Activated gamma-delta T cell (primary cell): Measurements from ENCODE around the gene PGS1.

Experiments used
- DNase-seq: peaks from one replicate; lab custom pipeline; 2025; lab: John Stamatoyannopoulos, UW

Gene PGS1

GRCh38 chr17:78427140-78427539, 48.7 kb downstream of the PGS1 start:
- no peak for DNase-seq

- DNase-seq = no peak
Measured at GRCh38 chr17:78428025-78428575, 49.7 kb downstream of the PGS1 start.

GRCh38 chr17:78428836-78429617, 50.6 kb downstream of the PGS1 start:
- no peak for DNase-seq

GRCh38 chr17:78429618-78429995, 51.2 kb downstream of the PGS1 start:
- no peak for DNase-seq

GRCh38 chr17:78430892-78431691, 52.6 kb downstream of the PGS1 start:
- no peak for DNase-seq

GRCh38 chr17:78431692-78431958, 53.2 kb downstream of the PGS1 start:
- no peak for DNase-seq

- no peak for DNase-seq
Measured at GRCh38 chr17:78432226-78433012, 54.0 kb downstream of the PGS1 start.

- no peak for DNase-seq
Measured at GRCh38 chr17:78433013-78433727, 54.7 kb downstream of the PGS1 start.

GRCh38 chr17:78433780-78434335, 55.4 kb downstream of the PGS1 start:
- no peak for DNase-seq

GRCh38 chr17:78434455-78435329, 56.2 kb downstream of the PGS1 start:
- no peak for DNase-seq

GRCh38 chr17:78435330-78436005, 57.0 kb downstream of the PGS1 start:
- no peak for DNase-seq

GRCh38 chr17:78437508-78438169, 59.2 kb downstream of the PGS1 start:
- DNase-seq = no peak

GRCh38 chr17:78438271-78438691, 59.8 kb downstream of the PGS1 start:
- DNase-seq = no peak

GRCh38 chr17:78438694-78439325, 60.4 kb downstream of the PGS1 start:
- no peak for DNase-seq

- no peak for DNase-seq
Measured at GRCh38 chr17:78441271-78441971, 63.0 kb downstream of the PGS1 start.

GRCh38 chr17:78442648-78443218, 64.3 kb downstream of the PGS1 start:
- no peak for DNase-seq

- no peak for DNase-seq
Measured at GRCh38 chr17:78444392-78444791, 65.9 kb downstream of the PGS1 start.

GRCh38 chr17:78446833-78447232, 68.4 kb downstream of the PGS1 start:
- DNase-seq = no peak
